Hematopoietic multipotent progenitor cell treated with erythropoietin and hydrocortisone succinate and interleukin-3 and kit ligand, for 8 days (in vitro differentiated cells): Measurements from ENCODE around the gene EIF4B.
"Not testable (repeated sequence)": the region's sequence is repeated elsewhere in the genome, so short reads cannot be mapped to it uniquely, and the experiment has no call there.

Experiments used
- DNase-seq: peaks from one replicate; pipeline ENCODE4 v3.0.0-alpha.2; 2015

Gene EIF4B

DNA sequence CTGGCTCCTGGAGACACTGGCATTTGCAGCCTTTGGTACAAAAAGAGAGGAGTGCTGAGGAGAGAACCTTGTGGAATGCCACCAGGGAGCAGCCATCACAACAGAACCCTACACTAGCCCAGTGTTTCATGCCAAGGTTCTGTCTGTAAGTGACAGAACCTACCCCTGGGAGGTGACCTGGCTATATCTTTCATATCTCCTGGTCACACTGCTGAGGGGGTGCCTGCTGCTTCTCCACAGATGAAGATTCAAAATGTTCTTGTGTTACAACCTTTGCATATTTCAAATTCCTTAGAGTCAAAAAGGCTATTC is 12.7 kb upstream of the EIF4B start:
- DNase-seq = no peak

- no peak for DNase-seq
Measured at GRCh38 chr12:53004178-53004577, 2.1 kb upstream of the EIF4B start.

GRCh38 chr12:53004582-53004981 is 1.7 kb upstream of the EIF4B start:
- DNase-seq = no peak

- DNase-seq = no peak
Measured at GRCh38 chr12:53005215-53005985, 856 bp upstream of the EIF4B start.

DNA sequence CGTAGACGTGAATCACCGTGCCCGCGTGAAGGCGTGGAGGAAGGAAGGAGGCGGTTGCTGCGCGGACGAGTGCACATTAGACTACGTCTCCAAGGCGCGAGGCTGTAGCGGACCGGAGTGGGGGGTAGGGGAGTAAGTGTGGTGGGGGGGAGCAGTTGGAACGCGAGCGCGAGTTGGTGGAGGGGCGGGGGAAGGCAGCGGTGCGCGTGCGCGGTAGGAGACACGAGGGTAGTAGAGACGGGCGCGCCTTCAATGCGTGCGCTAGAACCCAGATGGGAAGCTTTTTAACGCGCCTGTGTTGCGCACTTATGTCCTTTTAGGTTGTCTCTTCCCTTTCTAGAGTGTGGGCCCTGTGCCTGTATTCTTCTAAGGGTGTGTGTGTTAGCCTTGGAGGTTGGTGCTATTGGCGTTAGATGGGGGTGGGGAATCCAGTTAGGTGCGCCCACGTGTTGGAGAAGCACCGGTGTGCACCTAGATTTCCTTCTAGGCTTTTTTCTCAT is 604 bp downstream of the EIF4B start:
- peak; percentile 86 for DNase-seq

GRCh38 chr12:53007343-53007742 is 1.1 kb downstream of the EIF4B start:
- DNase-seq = no peak

DNA sequence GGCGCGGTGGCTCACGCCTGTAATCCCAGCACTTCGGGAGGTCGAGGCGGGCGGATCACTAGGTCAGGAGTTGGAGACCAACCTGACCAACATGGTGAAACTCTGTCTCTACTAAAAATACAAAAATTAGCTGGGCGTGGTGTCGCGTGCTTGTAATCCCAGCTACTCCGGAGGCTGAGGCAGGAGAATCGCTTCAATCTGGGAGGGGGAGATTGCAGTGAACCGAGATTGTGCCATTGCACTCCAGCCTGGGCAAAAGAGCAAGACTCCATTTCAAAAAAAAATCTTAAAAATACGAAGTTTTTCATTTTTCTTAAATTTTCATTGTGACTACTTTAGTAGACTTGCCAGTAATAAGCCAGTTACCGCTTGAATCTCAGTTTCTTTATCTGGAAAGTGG is 2.5 kb downstream of the EIF4B start:
- DNase-seq = not testable (repeated sequence)

GRCh38 chr12:53010955-53011354 is 4.7 kb downstream of the EIF4B start:
- DNase-seq = no peak

- no peak for DNase-seq
Measured at GRCh38 chr12:53011889-53012288, 5.6 kb downstream of the EIF4B start.

DNA sequence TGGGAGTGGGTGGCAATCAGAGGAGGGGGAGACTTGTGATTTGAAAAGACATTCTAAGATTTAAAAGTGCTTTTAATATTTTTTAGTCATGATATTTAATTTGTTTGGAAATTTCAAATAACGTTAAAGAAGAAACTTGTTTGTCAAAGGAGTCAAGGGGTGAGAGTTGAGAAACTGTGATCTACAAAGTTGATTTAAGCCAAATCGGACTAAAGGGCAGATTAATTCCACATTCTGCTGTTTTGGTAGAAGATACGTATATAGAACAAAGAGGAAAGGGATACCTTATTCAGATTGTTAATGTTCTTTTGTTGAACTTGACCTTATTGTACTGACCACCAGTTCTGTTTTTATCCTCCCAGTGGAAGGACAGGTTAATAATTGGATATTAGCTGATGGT is 6.7 kb downstream of the EIF4B start:
- no peak for DNase-seq

GRCh38 chr12:53014709-53015108 is 8.5 kb downstream of the EIF4B start:
- no peak for DNase-seq

DNA sequence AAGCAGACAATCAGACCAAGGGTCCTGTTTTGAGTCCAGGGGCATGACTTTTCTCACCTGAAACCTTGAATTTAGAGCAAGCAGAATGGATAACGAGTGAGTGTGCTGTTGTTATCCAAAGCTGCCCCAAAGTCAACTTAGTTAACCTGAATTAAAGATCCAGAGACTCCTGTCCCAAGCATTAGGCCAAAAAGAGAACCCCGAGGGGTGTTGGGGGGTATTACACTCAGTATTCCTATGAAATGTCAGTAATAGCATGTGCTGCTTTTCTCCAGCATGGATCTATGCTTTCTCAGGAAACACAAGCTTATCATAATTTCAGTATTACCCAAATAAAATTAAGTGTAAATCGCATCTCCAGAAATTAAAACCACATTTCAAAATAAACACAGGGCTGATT is 19.0 kb downstream of the EIF4B start:
- DNase-seq = no peak

DNA sequence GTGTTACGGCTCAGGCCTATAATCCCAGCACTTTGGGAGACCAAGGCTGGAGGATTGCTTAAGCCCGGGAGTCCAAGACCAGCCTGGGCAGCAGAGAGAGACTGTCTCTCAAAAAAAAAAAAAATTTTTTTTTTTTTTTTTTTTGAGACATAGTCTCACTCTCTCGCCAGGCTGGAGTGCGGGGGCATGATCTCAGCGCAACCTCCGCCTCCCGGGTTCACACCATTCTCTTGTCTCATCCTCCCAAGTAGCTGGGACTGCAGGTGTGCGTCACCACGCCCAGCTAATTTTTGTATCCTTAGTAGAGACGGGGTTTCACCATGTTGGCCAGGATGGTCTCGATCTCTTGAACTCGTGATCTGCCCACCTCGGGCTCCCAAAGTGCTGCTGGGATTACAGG is 20.8 kb downstream of the EIF4B start:
- DNase-seq = not testable (repeated sequence)

- DNase-seq = no peak
Measured at GRCh38 chr12:53031616-53032015, 25.4 kb downstream of the EIF4B start.

DNA sequence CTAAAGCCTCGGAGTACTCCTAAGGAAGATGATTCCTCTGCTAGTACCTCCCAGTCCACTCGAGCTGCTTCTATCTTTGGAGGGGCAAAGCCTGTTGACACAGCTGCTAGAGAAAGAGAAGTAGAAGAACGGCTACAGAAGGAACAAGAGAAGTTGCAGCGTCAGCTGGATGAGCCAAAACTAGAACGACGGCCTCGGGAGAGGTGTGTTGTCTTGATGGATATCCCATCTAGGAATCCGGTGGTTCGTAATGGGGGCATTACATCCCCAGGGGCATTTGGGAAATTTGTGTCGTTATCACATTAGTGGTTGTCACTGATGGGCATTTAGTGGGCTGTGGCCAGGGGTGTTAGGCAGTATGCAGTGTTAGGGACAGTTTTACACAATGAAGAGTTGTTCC is 27.6 kb downstream of the EIF4B start:
- not testable (repeated sequence) for DNase-seq

- no peak for DNase-seq
Measured at GRCh38 chr12:53034459-53034858, 28.2 kb downstream of the EIF4B start.

- DNase-seq = no peak
Measured at GRCh38 chr12:53036802-53037201, 30.5 kb downstream of the EIF4B start.

DNA sequence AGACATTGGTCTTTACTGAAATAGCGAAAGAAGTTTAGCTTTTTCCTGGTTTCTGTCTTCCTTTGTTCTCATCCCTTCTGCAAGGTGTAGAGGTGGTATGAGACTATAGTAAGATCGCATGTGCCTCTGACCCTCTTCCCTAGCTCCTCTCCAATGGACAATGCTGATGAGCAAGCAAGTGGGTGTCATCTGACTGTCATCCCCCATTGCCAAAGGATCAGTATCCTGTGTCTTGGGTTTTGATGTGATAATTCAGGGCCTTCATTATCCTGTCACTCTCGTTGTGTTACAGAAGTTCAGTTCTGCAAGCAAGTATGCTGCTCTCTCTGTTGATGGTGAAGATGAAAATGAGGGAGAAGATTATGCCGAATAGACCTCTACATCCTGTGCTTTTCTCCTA is 33.6 kb downstream of the EIF4B start:
- DNase-seq = no peak

- DNase-seq = peak; percentile 20
Measured at GRCh38 chr12:53042607-53043454, 36.6 kb downstream of the EIF4B start.

DNA sequence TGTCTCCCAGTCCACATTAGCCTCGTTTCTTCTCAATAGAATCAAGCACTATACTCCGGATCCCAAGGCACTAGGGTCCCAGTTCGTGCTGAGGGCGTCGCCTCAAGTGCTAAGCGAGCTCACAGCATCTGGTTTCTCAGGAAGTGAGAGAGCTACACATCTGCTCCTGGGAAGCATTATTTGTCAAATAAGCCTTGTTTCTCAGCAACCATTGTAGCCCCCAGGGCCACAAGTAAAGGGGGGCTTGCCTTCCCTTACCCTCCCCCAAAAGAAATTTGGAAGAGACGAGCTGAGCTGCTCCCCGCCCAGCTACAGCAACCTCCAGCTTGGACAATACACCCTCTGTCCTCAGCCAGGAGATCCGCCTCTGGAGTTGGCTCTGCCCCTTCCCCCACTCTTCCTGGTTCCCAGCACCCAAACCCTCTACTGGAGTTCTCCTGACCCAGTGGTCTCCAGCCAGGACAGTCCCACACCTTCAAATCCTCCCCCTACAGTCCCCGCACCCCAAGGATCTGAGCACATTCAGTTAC is 37.9 kb downstream of the EIF4B start:
- DNase-seq = no peak

GRCh38 chr12:53044896-53045695 is 38.8 kb downstream of the EIF4B start:
- DNase-seq = no peak

DNA sequence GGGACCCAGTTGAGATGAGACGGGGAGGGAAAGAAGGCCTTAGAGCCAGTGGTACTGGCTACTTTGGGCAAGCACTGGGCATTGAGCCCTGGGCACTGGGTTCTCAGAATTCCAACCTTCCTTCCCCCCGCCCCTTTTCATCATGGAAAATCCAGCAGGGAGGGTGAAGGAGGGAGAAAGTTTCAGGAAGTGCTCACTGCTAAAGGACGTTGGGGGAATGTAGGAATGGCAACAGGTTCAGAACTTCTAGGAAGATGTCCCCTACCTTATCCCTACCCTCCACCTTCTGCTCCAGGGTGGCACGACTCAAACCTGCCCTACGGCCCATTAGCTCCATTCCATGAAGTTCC is 39.4 kb downstream of the EIF4B start:
- DNase-seq = no peak

GRCh38 chr12:53046655-53047220 is 40.5 kb downstream of the EIF4B start:
- DNase-seq = peak; percentile 67
